ENCODE measurements around the gene BRMS1.
"Not testable (repeated sequence)": the region's sequence is repeated elsewhere in the genome, so short reads cannot be mapped to it uniquely, and the experiment has no call there.

BRMS1 gene

GRCh38 chr11:66344550-66345315 is at the start of gene BRMS1:
TSS of gene BRMS1 (minus strand) at chr11:66345104. CDS start at chr11:66342234, 2,870 bp downstream.
- peak; percentile 87 to 98 (median 94) for DNase-seq (ENCODE audit: low read depth in 4 of 4, low spot score in 1 of 4)

DNA sequence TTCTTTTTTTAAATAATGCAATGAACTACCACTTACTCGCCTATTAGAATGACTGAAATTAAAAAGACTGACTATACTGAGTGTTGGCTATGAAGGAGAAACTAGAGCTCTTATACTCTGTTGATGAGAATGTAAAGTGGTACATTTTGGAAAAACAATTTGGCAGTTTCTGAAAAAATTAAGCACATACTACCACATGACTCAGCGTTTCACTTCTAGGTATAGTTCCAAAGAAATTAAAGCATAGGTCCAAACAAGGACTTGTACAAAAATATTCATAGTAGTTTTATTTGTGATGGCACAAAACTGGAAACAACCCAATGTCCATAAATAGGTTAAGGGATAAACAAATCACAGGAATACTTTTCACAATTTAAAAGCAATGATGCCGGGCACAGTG is 49.0 kb upstream of the BRMS1 start:
- no peak for DNase-seq (ENCODE audit: low read depth in 4 of 4, low spot score in 1 of 4)

- no peak for DNase-seq (ENCODE audit: low read depth in 4 of 4, low spot score in 1 of 4)
Observed at GRCh38 chr11:66391322-66391721, 46.4 kb upstream of the BRMS1 start.

DNA sequence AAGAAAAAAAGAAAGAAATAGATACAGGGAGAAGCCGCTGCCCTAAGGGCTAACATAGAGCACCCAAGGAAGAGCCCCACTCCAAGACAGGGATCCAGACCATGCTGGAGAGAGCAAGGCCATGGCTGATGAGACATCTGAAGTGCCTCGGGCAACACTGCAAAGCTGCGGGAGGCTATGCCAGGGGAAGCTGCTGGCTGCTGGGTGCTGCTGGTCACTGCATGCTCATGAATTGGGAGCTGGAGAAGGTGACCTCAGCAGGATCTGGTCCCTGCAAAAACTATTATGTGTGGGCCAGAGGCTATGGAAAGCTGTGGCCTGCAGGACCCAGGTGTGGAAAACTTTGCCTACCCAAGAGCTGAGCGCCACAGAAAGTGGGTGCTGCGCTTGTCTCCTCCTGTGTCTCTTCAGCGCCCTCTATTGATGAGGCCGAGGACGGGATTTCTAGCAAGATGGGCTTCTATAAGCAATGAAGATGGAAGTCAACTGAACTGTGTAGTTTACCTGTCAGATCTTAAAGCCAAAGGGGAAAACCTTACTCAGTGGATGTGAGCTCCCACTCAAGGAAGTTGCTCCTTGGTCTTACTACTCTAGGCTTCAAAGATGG is 44.0 kb upstream of the BRMS1 start:
- peak in 2 of 4 experiments; percentile 51 to 59 for DNase-seq (ENCODE audit: low read depth in 4 of 4, low spot score in 1 of 4)

DNA sequence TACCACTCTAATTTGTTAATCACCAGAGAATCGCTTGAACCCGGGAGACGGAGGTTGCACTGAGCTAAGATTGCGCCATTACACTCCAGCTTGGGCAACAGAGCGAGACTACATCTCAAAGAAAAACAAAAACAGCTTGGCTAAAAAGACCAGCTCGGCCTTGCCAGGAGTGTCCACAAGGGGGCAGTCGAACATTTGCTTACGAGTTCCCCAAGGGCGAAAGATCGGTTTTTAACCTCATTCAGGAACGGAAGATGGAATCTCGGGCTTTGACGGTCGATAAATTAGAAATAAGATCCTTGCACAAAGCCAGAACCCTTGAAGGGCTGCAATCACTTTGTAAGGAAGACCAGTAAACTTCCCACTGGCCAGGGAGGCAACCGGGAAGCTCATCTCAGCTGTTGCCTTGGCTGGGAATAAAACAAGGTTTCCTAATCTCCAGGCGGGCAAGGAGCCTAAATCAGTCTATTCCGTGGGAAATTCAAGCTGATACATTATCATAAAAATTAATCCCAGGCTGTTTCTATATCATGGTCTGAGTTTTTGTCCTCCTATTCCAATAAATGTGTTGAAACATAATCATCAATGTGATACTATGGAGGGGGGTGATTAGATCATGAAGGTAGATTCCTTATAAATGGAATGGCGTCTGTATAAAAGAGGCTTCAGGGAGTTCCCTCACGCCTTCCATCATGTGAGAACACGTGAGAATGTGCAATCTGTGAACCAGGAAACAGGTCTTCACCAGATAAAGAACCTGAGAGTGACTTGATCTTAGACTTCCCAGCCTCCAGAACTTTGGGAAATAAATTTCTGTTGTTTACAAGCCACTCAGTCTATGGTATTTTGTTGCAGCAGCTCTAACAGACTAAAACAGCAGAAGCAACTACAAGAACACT is 41.5 kb upstream of the BRMS1 start:
- peak; percentile 72 to 81 (median 78) for DNase-seq (ENCODE audit: low read depth in 4 of 4, low spot score in 1 of 4)

DNA sequence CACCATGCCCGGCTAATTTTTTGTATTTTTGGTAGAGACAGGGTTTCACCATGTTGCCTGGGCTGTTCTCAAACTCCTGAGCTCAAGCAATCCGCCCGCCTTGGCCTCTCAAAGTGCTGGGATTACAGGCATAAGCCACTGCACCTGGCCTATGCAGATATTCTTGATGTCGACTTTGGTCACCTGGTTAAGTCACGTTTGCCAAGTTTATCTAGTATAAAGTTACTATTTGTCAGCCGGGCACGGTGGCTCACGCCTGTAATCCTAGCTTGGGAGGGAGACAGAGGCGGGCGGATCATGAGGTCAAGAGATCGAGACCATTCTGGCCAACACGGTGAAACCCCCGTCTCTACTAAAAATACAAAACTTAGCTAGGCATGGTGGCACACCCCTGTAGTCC is 39.4 kb upstream of the BRMS1 start:
- DNase-seq (ENCODE audit: low read depth in 4 of 4, low spot score in 1 of 4): not testable (repeated sequence)

- DNase-seq (ENCODE audit: low read depth in 4 of 4, low spot score in 1 of 4): not testable (repeated sequence)
Observed at GRCh38 chr11:66380264-66380663, 35.4 kb upstream of the BRMS1 start.

DNA sequence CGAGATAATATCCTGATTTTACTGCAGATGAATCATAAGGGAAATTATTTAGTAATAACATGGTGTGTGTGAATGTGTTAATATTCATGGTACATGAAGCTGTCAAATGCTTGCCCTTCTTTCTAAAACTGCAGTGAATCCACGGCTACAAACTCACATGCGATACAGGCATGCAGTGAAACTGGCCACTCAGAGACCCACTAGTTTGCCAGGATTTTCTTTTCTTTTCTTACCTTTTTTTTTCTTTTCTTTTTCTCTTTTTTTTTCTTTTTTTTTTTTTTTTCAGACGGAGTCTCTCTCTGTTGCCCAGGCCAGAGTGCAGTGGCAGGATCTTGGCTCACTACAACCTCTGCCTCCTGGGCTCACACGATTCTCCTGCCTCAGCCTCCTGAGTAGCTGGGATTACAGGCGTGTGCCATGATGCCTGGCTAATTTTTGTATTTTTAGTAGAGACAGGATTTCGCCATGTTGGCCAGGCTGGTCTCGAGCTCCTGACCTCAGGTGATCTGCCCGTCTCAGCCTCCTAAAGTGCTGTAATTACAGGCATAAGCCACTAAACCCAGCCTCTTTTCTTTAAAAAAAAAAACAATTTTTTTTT is 28.9 kb upstream of the BRMS1 start:
- not testable (repeated sequence) for DNase-seq (ENCODE audit: low read depth in 4 of 4, low spot score in 1 of 4)

GRCh38 chr11:66373265-66373664 is 28.4 kb upstream of the BRMS1 start:
- no peak for DNase-seq (ENCODE audit: low read depth in 4 of 4, low spot score in 1 of 4)

GRCh38 chr11:66371627-66372415 is 26.9 kb upstream of the BRMS1 start, which contains the start of gene SLC29A2:
TSS of gene SLC29A2 (minus strand) at chr11:66371760. CDS start at chr11:66371591, 169 bp downstream.
- DNase-seq (ENCODE audit: low read depth in 4 of 4, low spot score in 1 of 4): peak; percentile 49 to 82 (median 62)

GRCh38 chr11:66369073-66369894 is 24.4 kb upstream of the BRMS1 start:
- DNase-seq (ENCODE audit: low read depth in 4 of 4, low spot score in 1 of 4): no peak

- DNase-seq (ENCODE audit: low read depth in 4 of 4, low spot score in 1 of 4): no peak
Observed at GRCh38 chr11:66368484-66368883, 23.6 kb upstream of the BRMS1 start.

- no peak for DNase-seq (ENCODE audit: low read depth in 4 of 4, low spot score in 1 of 4)
Observed at GRCh38 chr11:66367561-66368312, 22.8 kb upstream of the BRMS1 start.

GRCh38 chr11:66366844-66367477 is 22.1 kb upstream of the BRMS1 start:
- DNase-seq (ENCODE audit: low read depth in 4 of 4, low spot score in 1 of 4): no peak

GRCh38 chr11:66365711-66366619 is 21.1 kb upstream of the BRMS1 start:
- no peak for DNase-seq (ENCODE audit: low read depth in 4 of 4, low spot score in 1 of 4)

DNA sequence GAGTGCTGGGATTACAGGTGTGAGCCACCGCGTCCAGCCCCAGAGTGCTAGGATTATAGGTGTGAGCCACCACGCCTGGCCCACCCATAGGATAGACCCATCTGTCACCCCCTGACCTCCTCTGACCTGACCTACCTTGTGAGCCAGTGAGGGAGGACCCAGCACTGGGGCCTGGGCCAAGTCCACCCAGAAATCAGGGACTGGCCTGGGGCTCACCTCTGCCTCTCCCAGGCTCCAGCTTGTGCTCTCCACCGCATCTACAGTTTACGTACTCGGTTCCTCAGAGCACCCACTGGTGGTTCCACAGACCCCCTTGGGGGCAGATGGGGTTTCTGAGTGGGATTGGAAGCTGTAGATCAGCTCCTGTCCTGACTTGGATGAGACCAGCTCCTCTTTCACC is 20.3 kb upstream of the BRMS1 start:
- no peak for DNase-seq (ENCODE audit: low read depth in 4 of 4, low spot score in 1 of 4)

Data from stimulated activated CD4-positive, alpha-beta T cell treated with anti-CD3 and anti-CD28 coated beads, Interleukin-1b, Interleukin-23, amount 100 ng/mL, for 24 hours (primary cell).